Epithelial cell of proximal tubule (primary cell): Measurements from ENCODE around the gene IP6K3. TPM values are rescaled to one million over a fixed set of nuclear protein-coding genes. Genes with fewer than 3 reads are reported as not detected.

ENCODE experiments used
- DNase-seq: peaks from one replicate; pipeline ENCODE4 v3.0.0-alpha.2; 2011; ENCODE audit warnings: low read depth
- H3K4me3 ChIP-seq: 2 replicates; pipeline ENCODE4 v1.5.1; 2011; ENCODE audit warnings: low read depth, mild to moderate bottlenecking, low read length
- CTCF ChIP-seq: conservative IDR thresholded peaks from 2 replicates; pipeline ENCODE4 v1.5.1; 2012; ENCODE audit warnings: low read depth, mild to moderate bottlenecking, low read length
- total RNA-seq: library from RNA; depleted of rRNA; stranded (reverse); fragments of >200 nt; gene quantifications from 2 replicates; pipeline ENCODE4 v1.2.3, GENCODE V29; 2015

IP6K3 gene
- total RNA-seq, 1 donor from 2014 or later: 0.40 TPM

GRCh38 chr6:33778444-33779121 is 31.9 kb upstream of the IP6K3 start:
- no peak overlapping the region for H3K4me3 ChIP-seq
- no peak for DNase-seq
- TF ChIP-seq CTCF: no peak

- TF ChIP-seq CTCF: no peak
- no peak for DNase-seq
- no peak overlapping the region for H3K4me3 ChIP-seq
Measured at GRCh38 chr6:33777398-33778388, 31.0 kb upstream of the IP6K3 start.

GRCh38 chr6:33776764-33777163 is 30.1 kb upstream of the IP6K3 start:
- TF ChIP-seq CTCF: no peak
- no peak overlapping the region for H3K4me3 ChIP-seq
- DNase-seq: no peak

- DNase-seq: no peak
- TF ChIP-seq CTCF: no peak
- no peak overlapping the region for H3K4me3 ChIP-seq
Measured at GRCh38 chr6:33776186-33776585, 29.5 kb upstream of the IP6K3 start.

GRCh38 chr6:33774774-33775173 is 28.1 kb upstream of the IP6K3 start:
- no peak for TF ChIP-seq CTCF
- H3K4me3 ChIP-seq: no peak overlapping the region
- no peak for DNase-seq

GRCh38 chr6:33772902-33773472 is 26.3 kb upstream of the IP6K3 start:
- TF ChIP-seq CTCF: no peak
- no peak for DNase-seq
- H3K4me3 ChIP-seq: no peak overlapping the region
